Ascending aorta (tissue), 2 donors: ENCODE measurements around the gene SAP30L. TPM values are rescaled to one million over a fixed set of nuclear protein-coding genes. Genes with fewer than 3 reads are reported as not detected.

Experiments used
- DNase-seq, 2 donors: peaks; one replicate each; pipeline ENCODE4 v3.0.0-alpha.2; 2019; ENCODE audit warnings: low spot score in 2 of 2
- H3K27ac ChIP-seq, 2 donors: fragments of 200-600 bp; sonication (generic); one replicate each; pipeline ENCODE4 v1.5.1; 2016 to 2017; ENCODE audit warnings: mild to moderate bottlenecking in 1 of 2
- H3K27me3 ChIP-seq: fragments of 200-600 bp; sonication (generic); one replicate; pipeline ENCODE4 v1.5.1; 2017
- H3K36me3 ChIP-seq, 2 donors: fragments of 200-600 bp; sonication (generic); one replicate each; pipeline ENCODE4 v1.5.1; 2016
- H3K4me1 ChIP-seq, 2 donors: fragments of 200-600 bp; sonication (generic); one replicate each; pipeline ENCODE4 v1.5.1; 2016 to 2017; ENCODE audit warnings: mild to moderate bottlenecking in 1 of 2
- H3K4me3 ChIP-seq, 2 donors: fragments of 200-600 bp; sonication (generic); one replicate each; pipeline ENCODE4 v1.5.1; 2016 to 2017; ENCODE audit warnings: mild to moderate bottlenecking in 1 of 2
- H3K9me3 ChIP-seq, 2 donors: fragments of 200-600 bp; sonication (generic); one replicate each; pipeline ENCODE4 v1.5.1; 2016
- intact Hi-C: fragments of 100-400 bp; cut with DNase I; formaldehyde crosslinking; loops from one replicate; pipeline ENCODE4 v1.15.1; 2023
- total RNA-seq: library from RNA; depleted of rRNA; stranded (reverse); fragments of >200 nt; gene quantifications from one replicate; pipeline ENCODE4 v1.1.0, GENCODE V29; 2016
- TF ChIP-seq, protein P1 (sequence below), 3 experiments: fragments of 200-600 bp in 2 of 3; fragments of 450-650 bp in 1 of 3; sonication (generic) in 2 of 3; IDR thresholded peaks; one replicate each; pipeline ENCODE4 v1.5.1; 2016 to 2019; ENCODE audit warnings: antibody characterized with exemption in 3 of 3, mild to moderate bottlenecking in 1 of 3, moderate library complexity in 1 of 3

The SAP30L gene
- total RNA-seq, 1 donor from 2014 or later = 36.5 TPM

DNA sequence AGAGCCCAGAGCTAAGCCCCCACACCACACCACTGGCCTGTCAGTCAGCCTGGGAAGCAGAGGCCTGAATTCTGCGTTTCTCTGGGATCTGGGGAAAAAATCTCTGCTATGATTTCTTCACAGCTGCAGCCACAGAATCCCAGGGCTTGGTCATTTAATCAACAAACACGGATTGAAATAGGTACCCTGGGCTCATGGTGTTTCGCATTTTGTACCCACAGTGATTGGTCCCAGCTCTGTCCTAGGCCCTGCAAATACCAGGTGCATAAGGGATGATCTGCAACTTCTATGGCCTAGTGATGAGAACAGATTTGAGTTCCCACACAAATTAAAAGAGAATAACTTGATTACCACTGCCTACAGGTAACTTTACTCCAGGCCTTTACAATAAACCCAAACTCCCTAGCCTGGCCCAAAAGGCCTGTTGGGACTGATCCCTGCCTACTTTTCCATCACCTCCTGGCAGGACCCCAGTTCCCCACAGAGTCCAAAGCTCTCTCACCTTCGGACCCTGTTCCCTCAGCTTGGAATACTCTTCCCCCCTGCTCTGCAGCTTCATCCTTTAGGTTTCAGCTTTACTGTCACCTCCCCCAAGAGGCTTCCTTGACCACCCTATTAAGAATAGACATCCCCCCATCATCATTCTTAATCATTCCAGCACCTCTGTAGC, 14.7 kb upstream of the SAP30L start:
- H3K27ac ChIP-seq = no peak overlapping the region
- H3K27me3 ChIP-seq = no peaks in the 10 kb centered on the region
- H3K4me1 ChIP-seq = no peaks in the 10 kb centered on the region
- TF ChIP-seq, protein P1, sequence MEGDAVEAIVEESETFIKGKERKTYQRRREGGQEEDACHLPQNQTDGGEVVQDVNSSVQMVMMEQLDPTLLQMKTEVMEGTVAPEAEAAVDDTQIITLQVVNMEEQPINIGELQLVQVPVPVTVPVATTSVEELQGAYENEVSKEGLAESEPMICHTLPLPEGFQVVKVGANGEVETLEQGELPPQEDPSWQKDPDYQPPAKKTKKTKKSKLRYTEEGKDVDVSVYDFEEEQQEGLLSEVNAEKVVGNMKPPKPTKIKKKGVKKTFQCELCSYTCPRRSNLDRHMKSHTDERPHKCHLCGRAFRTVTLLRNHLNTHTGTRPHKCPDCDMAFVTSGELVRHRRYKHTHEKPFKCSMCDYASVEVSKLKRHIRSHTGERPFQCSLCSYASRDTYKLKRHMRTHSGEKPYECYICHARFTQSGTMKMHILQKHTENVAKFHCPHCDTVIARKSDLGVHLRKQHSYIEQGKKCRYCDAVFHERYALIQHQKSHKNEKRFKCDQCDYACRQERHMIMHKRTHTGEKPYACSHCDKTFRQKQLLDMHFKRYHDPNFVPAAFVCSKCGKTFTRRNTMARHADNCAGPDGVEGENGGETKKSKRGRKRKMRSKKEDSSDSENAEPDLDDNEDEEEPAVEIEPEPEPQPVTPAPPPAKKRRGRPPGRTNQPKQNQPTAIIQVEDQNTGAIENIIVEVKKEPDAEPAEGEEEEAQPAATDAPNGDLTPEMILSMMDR (IDR thresholded peaks at IDR 0.05) = no peak
- H3K4me3 ChIP-seq = no peak overlapping the region
- no peak for DNase-seq
- H3K36me3 ChIP-seq = no peaks in the 10 kb centered on the region
- H3K9me3 ChIP-seq = no peaks in the 10 kb centered on the region
- intact Hi-C loops = no loop called here

DNA sequence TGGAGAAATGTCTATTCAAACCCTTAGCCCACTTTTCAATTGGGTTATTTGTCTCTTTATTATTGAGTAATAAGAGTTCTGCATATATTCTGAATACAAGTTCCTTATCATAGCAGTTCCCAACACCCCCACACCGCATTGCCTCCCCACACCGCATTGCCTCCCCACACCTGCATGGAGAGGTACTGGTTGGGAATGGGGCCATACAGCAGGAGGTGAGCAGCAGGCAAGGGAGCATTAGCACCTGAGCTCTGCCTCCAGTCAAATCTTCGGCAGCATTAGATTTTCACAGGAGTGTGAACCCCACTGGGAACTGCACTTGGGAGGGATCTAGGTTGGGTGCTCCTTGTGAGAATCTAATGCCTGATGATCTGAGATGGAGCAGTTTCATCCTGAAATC, 10.6 kb upstream of the SAP30L start:
- Histone ChIP-seq H3K4me3 (no peak overlapping the region), H3K27ac (no peak overlapping the region), H3K27me3 (no peaks in the 10 kb centered on the region), H3K4me1 (no peaks in the 10 kb centered on the region), H3K36me3 (peaks cover 0 to 27% of the 10 kb centered on the region in 2 donors), H3K9me3 (no peaks in the 10 kb centered on the region)
- TF ChIP-seq, protein P1 (IDR thresholded peaks at IDR 0.05) = no peak
- intact Hi-C loops = no loop called here
- no peak for DNase-seq

DNA sequence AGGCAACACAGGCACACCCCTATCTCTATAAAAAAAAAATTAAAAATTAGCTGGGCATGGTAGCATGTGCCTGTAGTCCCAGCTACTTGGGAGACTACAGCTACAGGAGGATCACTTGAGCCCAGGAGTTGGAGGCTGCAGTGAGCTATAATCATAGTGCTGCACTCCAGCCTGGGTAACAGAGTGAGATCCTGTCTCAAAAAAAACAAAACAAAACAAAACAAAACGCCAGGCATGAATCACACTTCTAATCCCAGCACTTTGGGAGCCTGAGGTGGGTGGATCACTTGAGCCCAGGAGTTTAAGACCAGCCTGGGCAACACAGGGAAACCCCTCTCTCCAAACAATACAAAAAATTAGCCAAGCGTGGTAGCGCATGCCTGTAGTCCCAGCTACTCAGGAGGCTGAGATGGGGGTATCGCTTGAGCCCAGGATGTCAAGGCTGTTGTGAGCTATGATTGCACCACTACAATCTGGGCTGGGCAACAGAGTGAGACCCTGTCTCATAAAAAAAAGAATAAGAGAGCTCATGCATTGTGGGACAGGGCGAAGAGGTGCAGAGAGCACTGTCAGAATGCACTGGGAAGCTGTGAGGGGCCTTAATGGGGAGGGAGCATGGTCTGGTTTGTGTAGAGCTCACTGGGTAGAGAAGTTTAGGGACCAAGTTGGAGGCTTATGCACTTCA, 8.4 kb upstream of the SAP30L start:
- no peaks in the 10 kb centered on the region for H3K9me3 ChIP-seq
- intact Hi-C loops = no loop called here
- DNase-seq = no peak
- no peak overlapping the region for H3K4me3 ChIP-seq
- H3K27me3 ChIP-seq = no peaks in the 10 kb centered on the region
- H3K4me1 ChIP-seq = no peaks in the 10 kb centered on the region
- TF ChIP-seq, protein P1 (IDR thresholded peaks at IDR 0.05) = no peak
- H3K36me3 ChIP-seq = peaks cover 0 to 42% of the 10 kb centered on the region in 2 donors
- no peak overlapping the region for H3K27ac ChIP-seq

DNA sequence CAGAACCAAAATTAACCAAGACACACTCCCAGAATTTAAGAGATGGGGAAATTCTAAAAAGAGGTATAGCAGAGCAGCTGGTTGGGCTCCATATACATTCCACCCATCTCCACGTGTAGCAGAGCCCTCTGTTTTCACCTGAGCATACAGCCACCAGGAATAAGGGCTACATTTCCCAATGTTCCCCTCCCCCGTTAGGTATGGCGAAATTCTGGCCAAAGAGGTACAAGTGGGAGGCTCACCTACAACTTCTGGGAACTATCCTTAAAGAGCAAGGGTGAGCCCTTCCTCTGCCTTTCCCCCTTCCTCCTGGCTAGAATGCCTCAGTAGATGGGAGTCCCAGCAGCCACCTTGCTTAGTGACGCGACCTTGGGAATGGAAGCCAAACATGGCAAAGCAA, 5.3 kb upstream of the SAP30L start:
- Histone ChIP-seq H3K27me3 (no peaks in the 10 kb centered on the region), H3K27ac (no peak overlapping the region), H3K4me3 (no peak overlapping the region), H3K4me1 (peaks cover 4 to 9% of the 10 kb centered on the region in 2 donors), H3K36me3 (peaks cover 0 to 42% of the 10 kb centered on the region in 2 donors), H3K9me3 (no peaks in the 10 kb centered on the region)
- TF ChIP-seq, protein P1 (IDR thresholded peaks at IDR 0.05) = no peak
- DNase-seq = no peak
- intact Hi-C loops = loop anchor here (10.0 kb wide), 1 partner anchor 414 kb away; the partner anchor contains the start of genes CNOT8 and FAXDC2

DNA sequence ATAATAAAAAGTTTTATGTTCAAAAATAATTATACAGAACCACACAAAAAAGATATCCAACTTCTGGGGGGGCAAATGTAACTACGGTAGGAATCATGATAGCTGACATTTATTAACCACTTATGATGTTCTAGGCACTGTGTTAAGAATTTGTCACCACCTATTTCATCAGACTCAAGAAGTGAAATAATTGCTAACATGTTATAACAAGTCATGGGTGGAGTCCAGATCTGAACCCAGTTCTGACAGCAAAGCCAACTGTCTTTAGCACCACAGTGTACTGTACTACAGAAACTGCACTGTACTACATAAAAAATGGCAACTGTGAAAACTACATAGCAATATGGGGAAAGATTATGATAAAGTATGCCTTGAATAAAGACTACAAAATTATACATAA, 3.0 kb upstream of the SAP30L start:
- Histone ChIP-seq H3K4me1 (peaks cover 4 to 14% of the 10 kb centered on the region in 2 donors), H3K36me3 (peaks cover 0 to 29% of the 10 kb centered on the region in 2 donors), H3K27me3 (no peaks in the 10 kb centered on the region), H3K9me3 (no peaks in the 10 kb centered on the region), H3K27ac (no peak overlapping the region), H3K4me3 (no peak overlapping the region)
- DNase-seq = no peak
- intact Hi-C loops = loop anchor here (10.0 kb wide), 1 partner anchor 412 kb away; the partner anchor contains the start of genes CNOT8 and FAXDC2
- TF ChIP-seq, protein P1 (IDR thresholded peaks at IDR 0.05) = no peak
